ENCODE results near the gene DPP6.

Gene DPP6

GRCh38 chr7:154863766-154864522 is 811.7 kb downstream of the DPP6 start:
- Histone ChIP-seq H3K4me3 (ENCODE audit: low read depth, low read length) (no peak overlapping the region), H3K9me3 (no peaks in the 10 kb centered on the region), H3K4me1 (peaks cover 9% of the 10 kb centered on the region), H3K36me3 (no peaks in the 10 kb centered on the region), H3K27me3 (no peaks in the 10 kb centered on the region)
- no peak for TF ChIP-seq CTCF (IDR thresholded peaks at IDR 0.05; ENCODE audit: low read depth, low read length)
- no peak for DNase-seq

DNA sequence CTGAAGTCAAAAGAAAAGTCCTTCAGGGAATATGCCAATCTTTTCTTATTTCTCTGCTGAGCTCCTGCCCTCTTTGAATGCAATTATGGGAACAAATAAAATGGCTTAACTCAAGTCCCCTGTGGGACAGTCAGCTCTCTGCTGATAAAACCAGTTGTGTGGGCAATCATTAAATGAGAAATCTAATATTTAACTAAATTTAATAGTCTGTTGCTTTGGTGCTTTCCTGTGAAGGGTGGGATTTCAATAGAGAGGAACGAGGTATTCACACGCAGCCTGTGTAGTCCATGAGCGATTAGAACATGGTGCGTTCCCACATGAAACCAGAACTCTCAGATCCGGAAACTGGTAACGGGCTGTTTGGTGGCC is 812.3 kb downstream of the DPP6 start:
- TF ChIP-seq CTCF (IDR thresholded peaks at IDR 0.05; ENCODE audit: low read depth, low read length) = no peak
- H3K27me3 ChIP-seq = no peaks in the 10 kb centered on the region
- no peaks in the 10 kb centered on the region for H3K9me3 ChIP-seq
- H3K4me3 ChIP-seq (ENCODE audit: low read depth, low read length) = no peak overlapping the region
- H3K4me1 ChIP-seq = peaks cover 9% of the 10 kb centered on the region
- DNase-seq = no peak
- H3K36me3 ChIP-seq = no peaks in the 10 kb centered on the region

- Histone ChIP-seq H3K27me3 (no peaks in the 10 kb centered on the region), H3K4me1 (peaks cover 12% of the 10 kb centered on the region), H3K36me3 (no peaks in the 10 kb centered on the region), H3K9me3 (no peaks in the 10 kb centered on the region), H3K4me3 (ENCODE audit: low read depth, low read length) (no peak overlapping the region)
- DNase-seq = no peak
- TF ChIP-seq CTCF (IDR thresholded peaks at IDR 0.05; ENCODE audit: low read depth, low read length) = no peak
Observed at GRCh38 chr7:154865984-154866685, 813.9 kb downstream of the DPP6 start.

DNA sequence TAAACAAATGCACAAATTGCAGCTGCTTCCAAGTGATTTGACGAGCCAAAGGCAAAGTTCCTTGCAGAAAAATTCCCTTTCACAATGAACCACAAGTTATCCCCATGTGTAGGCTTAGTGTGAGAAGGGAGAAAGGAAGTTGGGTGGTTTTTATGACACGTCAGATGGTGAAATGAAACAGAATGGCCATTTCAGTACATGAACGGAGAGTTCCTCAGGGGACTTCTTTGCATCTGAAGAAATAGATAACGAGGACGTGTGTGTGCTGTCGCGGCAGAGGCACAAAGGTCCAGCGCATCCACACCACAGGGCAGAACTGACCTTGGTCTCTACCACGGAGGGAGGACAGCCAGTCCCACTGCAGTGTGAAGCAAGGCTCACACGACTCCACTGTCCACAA is 814.9 kb downstream of the DPP6 start:
- Histone ChIP-seq H3K9me3 (no peaks in the 10 kb centered on the region), H3K4me1 (peaks cover 22% of the 10 kb centered on the region), H3K4me3 (ENCODE audit: low read depth, low read length) (no peak overlapping the region), H3K27me3 (no peaks in the 10 kb centered on the region), H3K36me3 (no peaks in the 10 kb centered on the region)
- DNase-seq = no peak
- no peak for TF ChIP-seq CTCF (IDR thresholded peaks at IDR 0.05; ENCODE audit: low read depth, low read length)

GRCh38 chr7:154868921-154869320 is 816.7 kb downstream of the DPP6 start:
- H3K27me3 ChIP-seq = no peaks in the 10 kb centered on the region
- DNase-seq = no peak
- H3K9me3 ChIP-seq = no peaks in the 10 kb centered on the region
- no peaks in the 10 kb centered on the region for H3K36me3 ChIP-seq
- peaks cover 19% of the 10 kb centered on the region for H3K4me1 ChIP-seq
- TF ChIP-seq CTCF (IDR thresholded peaks at IDR 0.05; ENCODE audit: low read depth, low read length) = no peak
- no peak overlapping the region for H3K4me3 ChIP-seq (ENCODE audit: low read depth, low read length)

GRCh38 chr7:154869436-154869835 is 817.2 kb downstream of the DPP6 start:
- no peak for TF ChIP-seq CTCF (IDR thresholded peaks at IDR 0.05; ENCODE audit: low read depth, low read length)
- Histone ChIP-seq H3K4me1 (peaks cover 14% of the 10 kb centered on the region), H3K4me3 (ENCODE audit: low read depth, low read length) (no peak overlapping the region), H3K36me3 (no peaks in the 10 kb centered on the region), H3K27me3 (no peaks in the 10 kb centered on the region), H3K9me3 (no peaks in the 10 kb centered on the region)
- no peak for DNase-seq

Data from BE2C (cell line).